DOHH2 (cell line): Measurements from ENCODE around the gene PARD6A.

ENCODE experiments used
- EZH2phosphoT487 ChIP-seq: fragments of 200-600 bp; sonication (generic); IDR thresholded peaks from 2 replicates; pipeline ENCODE4 v1.6.1; 2017; ENCODE audit warnings: borderline replicate concordance, mild to moderate bottlenecking, antibody characterized with exemption, low read length, moderate library complexity, mixed read lengths
- TF ChIP-seq, protein P1 (sequence below): fragments of 200-600 bp; sonication (generic); IDR thresholded peaks from one replicate; pipeline ENCODE4 v1.5.1; 2014; ENCODE audit warnings: antibody characterized with exemption, mild to moderate bottlenecking, low read depth, low read length; ENCODE audit not compliant: poor library complexity, severe bottlenecking

DNA sequence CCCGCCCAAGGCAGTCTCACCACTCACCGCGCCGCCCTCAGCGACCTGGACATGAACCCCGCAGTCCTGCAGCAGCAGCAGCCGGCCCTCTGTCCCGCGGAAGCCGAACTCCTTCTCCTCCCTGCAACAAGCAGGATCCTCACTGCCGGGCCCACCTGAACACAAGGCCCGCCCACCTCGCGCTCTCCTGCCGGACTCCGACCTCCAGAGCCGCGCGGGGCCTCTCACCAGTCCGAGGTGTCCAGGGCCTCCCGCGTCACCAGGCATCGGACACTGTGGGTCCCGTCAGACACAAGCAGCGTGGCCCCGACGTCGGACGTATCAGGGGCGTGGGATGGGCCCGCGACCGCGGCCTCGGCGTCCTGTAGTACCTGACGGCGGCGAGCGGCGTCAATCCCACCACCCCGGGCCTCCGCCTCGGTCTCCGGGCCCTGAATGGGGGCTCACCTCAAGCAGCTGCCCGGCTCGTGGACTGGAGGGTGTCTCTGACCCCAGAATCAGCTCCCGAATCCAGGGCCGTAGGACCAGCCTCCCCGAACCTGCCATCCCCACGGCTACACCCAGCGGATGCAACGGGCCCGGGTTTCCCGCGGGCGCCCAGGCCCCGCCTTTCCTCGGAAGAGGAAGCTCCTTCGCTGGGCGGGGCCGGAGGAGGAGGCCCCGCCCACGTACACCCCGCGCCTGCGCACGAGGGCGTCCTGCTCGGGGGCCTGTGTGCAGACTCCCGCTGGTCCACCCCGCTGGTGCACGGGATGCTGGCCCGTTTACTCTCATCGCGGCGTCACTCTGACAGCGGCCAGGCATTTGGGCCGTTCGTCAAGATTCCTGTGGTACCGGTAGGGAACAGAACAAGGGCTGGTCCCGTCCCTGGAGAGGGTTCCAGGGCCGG, 841 bp upstream of the PARD6A start, which contains the start of gene ACD:
- TF ChIP-seq, protein P1, sequence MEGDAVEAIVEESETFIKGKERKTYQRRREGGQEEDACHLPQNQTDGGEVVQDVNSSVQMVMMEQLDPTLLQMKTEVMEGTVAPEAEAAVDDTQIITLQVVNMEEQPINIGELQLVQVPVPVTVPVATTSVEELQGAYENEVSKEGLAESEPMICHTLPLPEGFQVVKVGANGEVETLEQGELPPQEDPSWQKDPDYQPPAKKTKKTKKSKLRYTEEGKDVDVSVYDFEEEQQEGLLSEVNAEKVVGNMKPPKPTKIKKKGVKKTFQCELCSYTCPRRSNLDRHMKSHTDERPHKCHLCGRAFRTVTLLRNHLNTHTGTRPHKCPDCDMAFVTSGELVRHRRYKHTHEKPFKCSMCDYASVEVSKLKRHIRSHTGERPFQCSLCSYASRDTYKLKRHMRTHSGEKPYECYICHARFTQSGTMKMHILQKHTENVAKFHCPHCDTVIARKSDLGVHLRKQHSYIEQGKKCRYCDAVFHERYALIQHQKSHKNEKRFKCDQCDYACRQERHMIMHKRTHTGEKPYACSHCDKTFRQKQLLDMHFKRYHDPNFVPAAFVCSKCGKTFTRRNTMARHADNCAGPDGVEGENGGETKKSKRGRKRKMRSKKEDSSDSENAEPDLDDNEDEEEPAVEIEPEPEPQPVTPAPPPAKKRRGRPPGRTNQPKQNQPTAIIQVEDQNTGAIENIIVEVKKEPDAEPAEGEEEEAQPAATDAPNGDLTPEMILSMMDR, result no peak
- no peak for TF ChIP-seq EZH2phosphoT487
